RCC 7860 (cell line): ENCODE measurements around the gene QRICH2.
A peak's percentile ranks its signal among the peaks of the same experiment; 100 is the strongest.
"Not testable (repeated sequence)": the region's sequence is repeated elsewhere in the genome, so short reads cannot be mapped to it uniquely, and the experiment has no call there.

Experiments
- DNase-seq: peaks from one replicate; pipeline ENCODE4 v3.0.0-alpha.2; 2015; ENCODE audit warnings: low spot score
- FAIRE-seq: peaks from 2 replicates; lab custom pipeline; 2012; peaks lifted over from hg19 to GRCh38; lab: Jason Lieb, UNC

QRICH2 gene, protein sequence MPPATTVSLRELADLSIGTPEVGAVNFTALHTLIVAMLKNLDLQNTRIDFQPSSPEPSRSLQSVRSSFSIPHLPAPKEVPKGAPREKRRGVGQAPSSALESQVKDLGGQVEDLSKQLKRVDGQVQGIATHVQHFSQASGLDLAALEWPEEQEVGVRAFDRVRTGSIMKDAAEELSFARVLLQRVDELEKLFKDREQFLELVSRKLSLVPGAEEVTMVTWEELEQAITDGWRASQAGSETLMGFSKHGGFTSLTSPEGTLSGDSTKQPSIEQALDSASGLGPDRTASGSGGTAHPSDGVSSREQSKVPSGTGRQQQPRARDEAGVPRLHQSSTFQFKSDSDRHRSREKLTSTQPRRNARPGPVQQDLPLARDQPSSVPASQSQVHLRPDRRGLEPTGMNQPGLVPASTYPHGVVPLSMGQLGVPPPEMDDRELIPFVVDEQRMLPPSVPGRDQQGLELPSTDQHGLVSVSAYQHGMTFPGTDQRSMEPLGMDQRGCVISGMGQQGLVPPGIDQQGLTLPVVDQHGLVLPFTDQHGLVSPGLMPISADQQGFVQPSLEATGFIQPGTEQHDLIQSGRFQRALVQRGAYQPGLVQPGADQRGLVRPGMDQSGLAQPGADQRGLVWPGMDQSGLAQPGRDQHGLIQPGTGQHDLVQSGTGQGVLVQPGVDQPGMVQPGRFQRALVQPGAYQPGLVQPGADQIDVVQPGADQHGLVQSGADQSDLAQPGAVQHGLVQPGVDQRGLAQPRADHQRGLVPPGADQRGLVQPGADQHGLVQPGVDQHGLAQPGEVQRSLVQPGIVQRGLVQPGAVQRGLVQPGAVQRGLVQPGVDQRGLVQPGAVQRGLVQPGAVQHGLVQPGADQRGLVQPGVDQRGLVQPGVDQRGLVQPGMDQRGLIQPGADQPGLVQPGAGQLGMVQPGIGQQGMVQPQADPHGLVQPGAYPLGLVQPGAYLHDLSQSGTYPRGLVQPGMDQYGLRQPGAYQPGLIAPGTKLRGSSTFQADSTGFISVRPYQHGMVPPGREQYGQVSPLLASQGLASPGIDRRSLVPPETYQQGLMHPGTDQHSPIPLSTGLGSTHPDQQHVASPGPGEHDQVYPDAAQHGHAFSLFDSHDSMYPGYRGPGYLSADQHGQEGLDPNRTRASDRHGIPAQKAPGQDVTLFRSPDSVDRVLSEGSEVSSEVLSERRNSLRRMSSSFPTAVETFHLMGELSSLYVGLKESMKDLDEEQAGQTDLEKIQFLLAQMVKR (N-terminal part only)

DNA sequence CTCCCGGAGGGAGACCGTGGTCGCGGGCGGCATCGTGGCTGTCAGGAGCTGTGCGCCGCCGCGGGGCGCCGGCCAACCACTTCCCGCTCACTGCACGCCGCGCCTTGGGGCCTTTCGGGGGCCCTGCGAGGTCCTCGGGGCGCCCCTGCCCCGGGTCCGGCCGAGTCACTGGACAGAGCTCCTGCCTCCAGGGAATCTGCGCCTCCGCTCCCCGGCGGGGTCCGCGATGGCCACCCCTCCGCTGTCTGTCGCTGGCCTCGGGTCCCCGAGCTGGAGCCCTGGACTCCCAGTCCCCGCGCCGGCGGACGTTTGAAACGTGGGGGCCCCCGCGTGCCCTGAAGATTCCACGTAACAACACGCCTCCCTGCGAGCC, at the start of gene QRICH2:
TSS of gene QRICH2 (minus strand) at position 311 of the 373 bp plus-strand sequence. CDS start at position 33, 278 bp downstream.
- DNase-seq (no peak), FAIRE-seq (no peak)

- no peak for FAIRE-seq
- no peak for DNase-seq
Measured at GRCh38 chr17:76357597-76358158, 49.6 kb upstream of the QRICH2 start.

DNA sequence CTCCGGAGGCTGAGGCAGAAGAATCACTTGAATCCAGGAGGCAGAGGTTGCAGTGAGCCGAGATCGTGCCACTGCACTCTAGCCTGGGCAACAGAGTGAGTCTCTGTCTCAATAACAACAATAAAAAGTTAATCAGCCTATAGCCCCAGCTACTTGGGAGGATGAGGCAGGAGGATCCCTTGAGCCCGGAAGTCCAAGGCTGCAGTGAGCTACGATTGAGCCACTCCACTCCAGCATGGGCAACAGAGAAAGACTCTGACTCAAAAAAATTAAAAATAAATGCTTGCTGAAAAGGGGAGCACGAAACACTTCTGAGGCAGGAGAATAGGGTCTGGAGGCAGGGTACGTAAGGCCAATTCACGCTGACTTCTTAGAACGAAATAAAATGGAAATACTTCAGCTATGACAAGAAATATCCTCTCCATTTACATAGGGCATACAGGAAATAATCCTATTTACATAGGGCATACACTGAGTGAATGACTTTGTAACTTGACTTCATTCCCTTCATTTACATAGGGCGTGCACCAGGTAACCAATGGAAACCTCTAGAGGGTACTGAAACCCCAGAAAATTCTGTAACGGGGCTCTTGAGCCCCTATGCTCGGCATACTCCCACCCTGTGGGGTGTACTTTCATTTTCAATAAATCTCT, 48.9 kb upstream of the QRICH2 start:
- DNase-seq (no peak), FAIRE-seq (no peak)

DNA sequence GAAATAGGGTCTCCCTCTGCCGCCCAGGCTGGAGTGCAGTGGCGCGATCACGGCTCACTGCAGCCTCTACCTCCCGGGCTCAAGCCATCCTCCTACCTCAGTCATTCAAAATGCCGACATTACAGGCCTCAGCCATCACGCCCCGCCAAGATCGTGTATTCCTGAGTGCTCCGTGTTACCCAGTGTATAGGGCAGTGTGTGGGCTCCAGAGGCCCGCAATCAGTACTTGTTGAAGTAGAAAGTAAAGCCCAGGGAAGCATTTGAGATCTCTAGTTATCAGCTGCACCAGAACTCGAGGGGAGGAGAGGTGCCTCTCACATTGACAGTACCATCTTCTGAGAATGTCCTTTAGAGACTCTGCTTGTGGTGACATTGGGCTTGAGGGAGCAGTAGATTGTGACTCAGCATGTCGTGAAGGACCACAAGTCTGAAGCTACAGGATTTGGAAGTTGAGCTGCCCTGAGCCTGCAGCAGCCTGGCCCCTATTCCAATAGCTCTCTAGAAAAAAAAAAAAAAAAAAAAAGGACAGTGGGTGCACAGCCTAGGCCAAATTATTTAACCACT, 46.8 kb upstream of the QRICH2 start:
- DNase-seq (peak; percentile 53), FAIRE-seq (no peak)

DNA sequence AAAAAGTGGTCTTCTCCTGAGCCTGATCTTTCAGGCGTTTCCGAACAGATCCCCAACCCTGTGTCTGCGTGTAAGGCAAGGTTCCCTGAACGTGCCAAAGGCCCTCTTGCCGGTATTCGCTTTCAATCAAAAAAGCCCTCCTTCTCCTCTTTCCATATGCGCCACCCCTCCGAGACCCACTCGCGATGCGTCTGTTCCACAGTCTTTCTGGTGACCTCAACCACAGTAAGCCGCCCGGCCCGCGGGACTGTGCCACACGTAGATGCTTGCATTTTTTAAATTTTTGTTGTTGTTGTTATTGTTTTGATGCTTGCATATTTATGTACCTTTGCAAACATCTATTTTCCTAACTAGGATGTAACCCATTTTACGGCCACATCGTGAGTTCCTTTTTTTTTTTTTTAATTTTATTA, 46.2 kb upstream of the QRICH2 start:
- no peak for DNase-seq
- no peak for FAIRE-seq

GRCh38 chr17:76353599-76354316, 45.7 kb upstream of the QRICH2 start, which contains the start of gene PRPSAP1:
PRPSAP1 (minus strand) TSS chr17:76353916; CDS start chr17:76353703, 213 bp downstream.
- peak; percentile 78 for DNase-seq
- FAIRE-seq, result no peak

GRCh38 chr17:76353004-76353598, 45.0 kb upstream of the QRICH2 start:
- DNase-seq (no peak), FAIRE-seq (no peak)

GRCh38 chr17:76351526-76352071, 43.5 kb upstream of the QRICH2 start:
- FAIRE-seq, result no peak
- DNase-seq, result no peak

- DNase-seq (no peak), FAIRE-seq (no peak)
Measured at GRCh38 chr17:76350463-76350862, 42.4 kb upstream of the QRICH2 start.

DNA sequence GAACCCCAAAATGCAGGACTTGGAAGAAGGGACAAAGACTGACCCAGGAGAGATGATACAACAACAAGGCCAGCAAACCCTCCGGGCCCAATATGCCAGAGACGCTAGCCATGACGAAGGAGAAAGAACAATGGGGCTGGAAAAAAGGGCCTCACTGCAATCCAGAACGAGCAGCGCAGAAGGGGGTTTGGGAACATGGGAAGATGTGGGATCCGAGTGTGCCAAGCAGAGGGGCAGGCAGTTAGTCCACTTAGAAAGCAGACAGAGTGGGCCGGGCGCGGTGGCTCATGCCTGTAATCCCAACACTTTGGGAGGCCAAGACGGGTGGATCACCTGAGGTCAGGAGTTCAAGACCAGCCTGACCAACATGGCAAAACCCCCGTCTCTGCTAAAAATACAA, 38.9 kb upstream of the QRICH2 start:
- not testable (repeated sequence) for DNase-seq, FAIRE-seq

DNA sequence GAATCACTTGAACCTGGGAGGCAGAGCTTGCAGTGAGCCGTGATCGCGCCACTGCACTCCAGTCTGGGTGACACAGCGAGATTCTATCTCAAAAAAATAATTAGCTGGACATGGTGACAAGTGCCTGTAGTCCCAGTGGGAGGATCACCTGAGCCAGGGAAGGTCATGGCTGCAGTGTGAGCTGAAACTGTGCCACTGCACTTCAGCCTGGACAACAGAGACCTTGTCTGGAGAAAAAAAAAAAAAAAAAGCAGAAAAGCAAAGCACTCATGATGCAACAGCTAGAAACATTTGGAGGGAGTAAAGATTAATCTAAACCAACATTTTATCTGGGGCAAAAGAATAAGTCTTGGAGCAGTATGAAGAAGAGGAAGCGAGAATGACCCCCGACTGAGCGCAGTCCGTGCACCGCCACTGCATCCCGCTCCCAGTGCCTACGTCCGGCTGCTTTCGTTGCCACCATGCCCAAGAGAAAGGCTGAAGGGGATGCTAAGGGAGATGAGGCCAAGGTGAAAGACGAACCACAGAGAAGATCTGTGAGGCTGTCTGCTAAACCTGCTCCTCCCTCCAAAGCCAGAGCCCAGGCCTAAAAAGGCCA, 37.4 kb upstream of the QRICH2 start:
- no peak for FAIRE-seq
- no peak for DNase-seq

DNA sequence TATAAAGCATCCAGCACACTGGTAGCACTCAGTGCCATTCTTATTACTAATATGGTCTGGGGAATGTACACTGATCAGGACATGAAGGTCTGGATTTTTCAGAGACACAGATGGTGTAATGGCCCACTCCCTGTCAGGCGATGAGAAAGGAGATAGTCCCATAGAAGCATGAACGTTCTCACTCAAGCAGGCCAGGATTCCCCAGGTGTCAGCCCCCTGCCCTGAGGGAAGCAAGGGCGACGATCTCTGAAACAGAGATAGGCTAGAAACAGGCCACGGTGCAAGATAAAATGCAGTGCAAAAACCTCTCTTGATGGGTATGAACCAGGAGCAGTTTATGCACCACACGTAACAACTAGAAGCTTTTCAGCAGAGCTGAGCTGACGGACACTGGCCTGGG, 35.0 kb upstream of the QRICH2 start:
- no peak for DNase-seq
- FAIRE-seq, result no peak

DNA sequence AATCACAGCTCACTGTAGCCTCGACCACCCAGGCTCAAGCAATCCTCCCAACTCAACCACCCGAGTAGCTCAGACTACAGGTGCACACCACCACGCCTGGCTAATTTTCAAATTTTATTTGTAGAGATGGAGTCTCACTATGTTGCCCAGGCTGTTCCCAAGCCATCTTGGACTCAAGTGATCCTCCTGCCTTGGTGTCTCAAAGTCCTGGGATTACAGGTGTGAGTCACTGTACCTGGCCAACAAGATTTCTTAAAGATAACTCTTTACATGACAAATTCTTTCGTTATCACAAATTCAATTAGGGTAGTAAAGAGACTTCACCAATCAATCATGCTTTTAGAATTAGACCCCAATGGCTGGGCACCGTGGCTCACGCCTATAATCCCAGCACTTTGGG, 33.2 kb upstream of the QRICH2 start:
- FAIRE-seq, result no peak
- DNase-seq, result no peak

GRCh38 chr17:76337413-76337777, 29.3 kb upstream of the QRICH2 start:
- no peak for FAIRE-seq
- DNase-seq, result no peak

- no peak for FAIRE-seq
Measured at GRCh38 chr17:76336756-76337412, 28.8 kb upstream of the QRICH2 start.

GRCh38 chr17:76335716-76336381, 27.8 kb upstream of the QRICH2 start:
- FAIRE-seq (no peak), DNase-seq (no peak)

More at GRCh38 chr17:76336756-76337412, 28.8 kb upstream of the QRICH2 start:
- DNase-seq, result no peak
